ENCODE results near the gene PPP1R9B.

Gene PPP1R9B

DNA sequence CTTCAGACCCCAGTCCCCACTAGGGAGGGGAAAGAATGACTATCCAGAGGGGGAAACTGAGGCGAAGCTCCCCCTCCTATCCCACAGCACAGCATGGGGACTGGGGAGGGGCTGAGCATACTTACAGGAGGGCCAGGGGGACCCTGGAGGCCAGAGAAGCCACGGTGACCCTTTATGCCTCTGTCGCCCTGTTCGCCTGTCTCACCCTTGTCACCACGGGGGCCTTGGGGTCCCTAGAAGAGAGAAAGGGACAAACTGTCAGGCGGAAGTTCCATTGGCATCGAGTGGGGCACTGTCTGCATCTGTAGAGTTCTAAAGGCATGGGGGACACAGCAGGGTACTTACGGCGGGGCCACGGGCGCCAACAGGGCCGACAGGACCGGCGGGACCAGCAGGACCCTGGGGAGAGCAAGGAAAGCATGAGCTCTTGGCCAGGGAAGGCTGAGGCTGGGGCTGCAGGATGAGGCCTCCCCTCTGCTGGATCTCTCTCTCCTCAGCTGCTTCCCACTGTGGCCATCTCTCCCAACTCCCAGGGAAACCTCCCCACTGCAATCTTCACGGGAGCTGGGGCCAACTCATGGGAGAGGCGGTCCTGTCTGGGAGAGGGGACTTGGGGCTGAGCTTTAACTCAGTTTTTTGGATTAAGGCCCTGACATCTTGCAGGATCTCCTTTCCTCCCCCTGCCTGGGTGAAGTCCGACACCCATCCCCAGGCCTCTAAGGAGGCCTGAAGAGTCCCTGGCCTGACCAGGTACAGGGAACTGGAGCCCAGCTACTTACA, 37.5 kb upstream of the PPP1R9B start:
- no peak for DNase-seq (ENCODE audit: low spot score)

DNA sequence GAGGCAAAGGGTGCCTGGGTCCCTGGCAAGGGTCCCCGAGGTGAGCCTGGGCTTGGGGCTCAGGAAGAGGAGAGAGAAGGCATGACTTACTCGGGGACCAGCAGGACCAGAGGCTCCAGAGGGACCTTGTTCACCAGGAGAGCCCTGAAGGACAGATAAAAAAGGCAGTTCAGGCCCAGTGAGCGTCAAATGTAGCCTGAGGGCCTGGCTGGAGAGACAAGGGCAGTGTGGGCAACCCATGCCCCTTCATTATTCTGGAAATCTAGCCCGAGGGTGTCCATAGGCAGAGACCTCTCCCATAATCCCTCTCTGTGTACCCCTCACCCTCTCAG, 36.9 kb upstream of the PPP1R9B start:
- DNase-seq (ENCODE audit: low spot score) = no peak

DNA sequence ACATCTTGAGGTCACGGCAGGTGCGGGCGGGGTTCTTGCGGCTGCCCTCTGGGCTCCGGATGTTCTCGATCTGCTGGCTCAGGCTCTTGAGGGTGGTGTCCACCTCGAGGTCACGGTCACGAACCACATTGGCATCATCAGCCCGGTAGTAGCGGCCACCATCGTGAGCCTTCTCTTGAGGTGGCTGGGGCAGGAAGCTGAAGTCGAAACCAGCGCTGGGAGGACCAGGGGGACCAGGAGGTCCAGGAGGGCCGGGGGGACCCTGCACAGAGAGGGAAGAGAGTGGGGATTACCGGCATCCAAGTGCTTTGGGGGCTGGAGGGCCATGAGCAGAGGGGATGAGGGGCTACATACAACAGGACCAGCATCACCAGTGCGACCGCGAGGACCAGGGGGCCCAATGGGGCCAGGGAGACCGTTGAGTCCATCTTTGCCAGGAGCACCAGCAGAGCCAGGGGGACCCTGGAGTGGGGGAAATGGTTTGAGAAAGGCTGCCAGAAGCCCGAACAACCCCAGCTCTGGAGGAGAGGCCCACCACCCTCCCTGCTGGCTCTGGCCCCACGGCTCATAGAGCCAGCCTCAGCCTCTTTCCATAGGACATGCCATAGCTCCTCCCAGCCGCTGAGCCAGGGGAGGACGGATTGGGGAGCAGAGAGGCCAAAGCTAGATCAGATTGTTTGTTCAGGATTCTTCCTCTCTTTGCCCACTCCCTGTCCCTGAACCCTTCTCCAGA, 36.4 kb upstream of the PPP1R9B start:
- no peak for DNase-seq (ENCODE audit: low spot score)

DNA sequence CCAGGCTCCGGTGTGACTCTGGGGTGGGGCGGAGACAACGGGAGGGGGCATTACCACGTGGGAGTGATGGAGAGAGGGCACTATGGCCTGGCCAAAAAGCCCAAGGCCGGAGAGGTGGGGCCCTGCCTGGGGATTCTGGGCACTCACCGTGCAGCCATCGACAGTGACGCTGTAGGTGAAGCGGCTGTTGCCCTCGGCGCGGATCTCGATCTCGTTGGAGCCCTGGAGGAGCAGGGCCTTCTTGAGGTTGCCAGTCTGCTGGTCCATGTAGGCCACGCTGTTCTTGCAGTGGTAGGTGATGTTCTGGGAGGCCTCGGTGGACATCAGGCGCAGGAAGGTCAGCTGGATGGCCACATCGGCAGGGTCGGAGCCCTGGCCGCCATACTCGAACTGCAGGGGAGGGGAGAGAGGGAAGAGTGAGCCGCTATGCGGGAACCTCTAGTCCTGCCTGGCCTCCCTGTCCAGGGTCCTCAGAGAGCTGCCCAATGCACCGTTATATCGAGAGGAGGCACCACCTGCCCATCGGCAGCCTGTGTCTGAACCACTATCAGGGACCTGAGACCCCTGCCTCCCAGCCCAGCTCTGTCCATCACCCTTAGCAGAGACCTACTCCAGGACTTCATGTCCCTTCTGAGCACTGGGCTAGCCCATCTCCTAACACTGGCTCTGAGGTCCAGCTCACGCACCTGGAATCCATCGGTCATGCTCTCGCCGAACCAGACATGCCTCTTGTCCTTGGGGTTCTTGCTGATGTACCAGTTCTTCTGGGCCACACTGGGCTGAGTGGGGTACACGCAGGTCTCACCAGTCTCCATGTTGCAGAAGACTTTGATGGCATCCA, 35.4 kb upstream of the PPP1R9B start:
- DNase-seq (ENCODE audit: low spot score) = no peak

DNA sequence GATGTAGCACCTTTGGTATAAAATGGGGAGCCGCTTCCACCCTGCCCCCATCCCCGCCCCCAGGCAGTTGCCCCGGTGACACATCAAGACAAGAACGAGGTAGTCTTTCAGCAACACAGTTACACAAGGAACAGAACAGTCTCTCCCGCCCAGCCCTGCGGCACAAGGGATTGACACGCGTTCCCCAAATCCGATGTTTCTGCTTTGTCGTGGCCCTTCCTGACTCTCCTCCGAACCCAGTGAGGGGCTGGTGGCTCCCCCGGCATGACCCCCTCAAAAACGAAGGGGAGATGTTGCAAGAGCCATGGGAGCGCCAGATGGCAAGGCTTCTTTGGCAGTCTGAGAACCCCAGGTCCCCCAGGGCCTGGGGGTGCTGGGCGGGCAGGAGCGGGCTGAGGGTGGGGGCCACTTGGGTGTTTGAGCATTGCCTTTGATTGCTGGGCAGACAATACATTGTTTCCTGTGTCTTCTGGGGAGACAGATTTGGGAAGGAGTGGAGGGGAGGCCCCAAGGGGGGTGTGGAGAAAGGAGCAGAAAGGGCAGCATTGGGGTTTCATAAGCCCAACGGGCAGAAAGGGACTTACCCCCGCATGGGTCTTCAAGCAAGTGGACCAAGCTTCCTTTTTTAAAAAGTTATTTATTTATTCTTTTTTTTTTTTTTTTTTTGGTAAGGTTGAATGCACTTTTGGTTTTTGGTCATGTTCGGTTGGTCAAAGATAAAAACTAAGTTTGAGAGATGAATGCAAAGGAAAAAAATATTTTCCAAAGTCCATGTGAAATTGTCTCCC, 34.3 kb upstream of the PPP1R9B start:
- no peak for DNase-seq (ENCODE audit: low spot score)

DNA sequence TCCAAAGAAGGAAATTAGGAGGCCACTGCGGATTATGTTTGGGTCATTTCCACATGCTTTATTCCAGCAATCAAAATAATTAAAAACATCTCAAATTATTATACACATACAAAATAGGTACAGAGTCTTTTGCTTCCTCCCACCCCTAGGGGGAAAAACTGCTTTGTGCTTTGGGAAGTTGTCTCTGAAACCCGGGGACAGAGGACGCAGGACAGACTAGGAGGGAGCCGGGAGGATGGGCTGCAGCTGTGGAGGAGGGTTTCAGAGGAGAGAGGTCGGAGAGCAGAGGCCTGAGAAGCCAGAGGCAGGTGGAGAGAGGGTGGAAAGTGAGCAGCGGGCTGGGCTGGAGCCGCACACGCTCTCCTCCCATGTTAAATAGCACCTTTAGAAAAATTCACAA, 33.6 kb upstream of the PPP1R9B start:
- no peak for DNase-seq (ENCODE audit: low spot score)

DNA sequence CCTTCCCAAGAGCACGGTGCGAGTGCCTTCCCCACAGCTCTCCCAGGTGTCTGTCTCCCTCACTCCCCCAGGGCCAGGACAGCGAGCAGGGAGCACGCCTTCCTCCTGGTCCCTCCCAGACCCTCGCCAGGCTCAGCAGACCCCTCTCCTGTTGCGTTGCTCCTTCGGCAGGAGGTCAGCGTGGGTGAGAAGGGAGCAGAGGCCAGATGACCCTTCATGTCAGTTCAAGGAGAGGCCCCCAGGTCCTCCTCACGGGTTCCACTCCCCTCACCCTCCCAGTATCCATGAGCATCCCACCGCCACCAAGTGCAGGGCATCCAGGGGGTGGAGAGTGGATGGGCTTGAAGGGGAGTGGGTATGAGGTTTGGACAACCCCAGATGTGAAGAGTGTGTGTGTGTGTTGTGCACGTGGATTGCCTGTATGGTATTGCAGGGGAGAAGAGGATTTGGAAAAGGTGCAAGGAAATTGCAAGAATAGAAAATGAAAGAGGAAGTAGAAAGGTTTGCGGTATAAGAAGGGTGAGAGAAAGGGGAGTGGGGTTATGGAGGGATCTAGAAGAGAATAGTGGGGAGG, 33.0 kb upstream of the PPP1R9B start:
- DNase-seq (ENCODE audit: low spot score) = no peak

DNA sequence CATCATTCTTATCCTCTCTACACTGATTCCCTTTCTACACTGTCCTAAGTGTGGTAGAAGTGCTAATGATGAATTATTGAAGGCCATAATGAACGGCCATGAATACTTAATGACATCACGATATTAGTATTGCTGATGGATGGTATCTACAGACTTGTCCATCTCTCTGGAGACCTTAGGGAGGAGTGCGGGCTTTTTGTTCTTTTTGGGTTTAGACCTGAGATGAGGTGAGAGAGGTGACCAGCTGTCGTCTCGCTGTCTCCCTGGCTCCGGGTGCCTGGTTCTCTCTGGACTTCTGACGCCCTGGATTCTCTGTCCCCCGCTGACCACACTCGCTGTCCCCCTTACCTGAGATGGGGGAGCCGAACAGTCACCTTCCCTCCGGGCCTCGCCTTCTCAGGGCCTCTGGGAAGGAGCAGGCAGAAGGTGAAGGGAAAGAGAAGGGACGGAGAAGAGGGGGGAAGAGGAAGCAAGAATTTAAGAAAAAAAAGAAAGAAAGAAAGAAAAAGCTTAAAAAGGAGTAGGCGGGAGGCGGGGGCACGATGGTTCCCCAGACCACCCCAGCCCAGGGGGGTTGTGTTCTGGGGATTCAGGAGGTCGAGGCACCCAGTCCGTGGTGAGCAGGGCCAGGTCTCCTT, 32.4 kb upstream of the PPP1R9B start:
- DNase-seq (ENCODE audit: low spot score) = no peak

DNA sequence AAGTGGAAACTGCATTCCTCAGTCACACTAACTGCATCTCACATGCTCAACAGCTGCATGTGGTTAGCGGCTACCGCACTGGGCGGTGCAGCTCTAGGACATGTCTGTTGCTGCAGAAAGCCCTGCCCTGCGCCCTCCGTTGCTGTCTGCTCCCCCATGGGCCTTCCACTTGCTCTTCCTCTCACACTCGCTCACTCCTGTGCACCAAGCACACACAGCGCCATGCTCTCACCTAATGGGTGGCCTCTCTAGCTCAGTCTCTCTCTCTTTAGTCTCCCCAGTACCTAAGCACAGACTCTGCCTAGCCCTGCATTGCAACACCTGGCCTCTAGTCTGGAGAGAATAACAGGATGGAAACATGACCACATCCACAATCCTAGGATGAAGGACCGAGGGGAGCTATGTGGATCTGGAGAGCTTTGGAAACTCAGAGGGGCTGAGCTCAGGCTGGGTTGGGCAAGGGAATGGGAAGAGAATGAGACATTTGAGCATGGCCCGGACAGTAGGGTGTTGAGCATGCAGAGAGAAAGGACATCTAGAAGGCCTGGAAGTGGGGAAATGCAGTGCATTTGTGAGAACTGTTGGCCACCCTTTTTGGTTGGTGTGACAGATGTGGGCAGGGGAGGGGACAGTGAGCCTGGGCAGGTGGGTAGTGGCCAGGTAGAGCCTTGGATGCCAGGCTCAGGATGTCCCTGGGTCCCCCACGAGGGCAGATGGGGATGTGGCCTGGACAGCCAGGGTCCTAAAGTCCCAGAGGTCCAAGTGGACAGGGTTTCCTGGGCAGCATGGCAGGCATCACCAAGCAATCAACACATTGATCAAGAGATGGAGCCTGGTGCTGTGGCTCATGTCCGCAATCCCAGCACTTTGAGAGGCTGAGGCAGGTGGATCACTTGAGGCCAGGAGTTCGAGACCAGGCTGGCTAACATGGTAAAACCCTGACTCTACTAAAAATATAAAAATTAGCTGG, 31.4 kb upstream of the PPP1R9B start:
- DNase-seq (ENCODE audit: low spot score) = no peak

DNA sequence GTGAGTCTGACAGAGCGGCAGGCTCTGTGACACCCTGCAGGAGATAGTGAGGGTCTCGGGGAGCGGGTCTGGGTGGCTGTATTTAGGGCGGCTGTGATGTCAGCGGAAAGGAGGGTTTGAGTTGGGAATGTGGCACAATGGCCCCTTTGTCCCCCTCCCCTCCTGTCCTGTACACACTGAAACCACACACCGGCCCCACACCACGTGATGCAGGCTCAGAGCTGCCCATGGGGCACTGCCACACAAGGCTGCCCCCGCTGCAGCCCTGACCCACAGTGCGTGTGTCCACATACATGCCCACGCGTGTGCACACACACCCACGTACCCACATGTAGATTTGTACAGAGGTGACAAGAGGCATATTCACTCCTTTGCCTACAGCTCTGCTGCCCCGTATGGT, 30.7 kb upstream of the PPP1R9B start:
- DNase-seq (ENCODE audit: low spot score) = no peak

DNA sequence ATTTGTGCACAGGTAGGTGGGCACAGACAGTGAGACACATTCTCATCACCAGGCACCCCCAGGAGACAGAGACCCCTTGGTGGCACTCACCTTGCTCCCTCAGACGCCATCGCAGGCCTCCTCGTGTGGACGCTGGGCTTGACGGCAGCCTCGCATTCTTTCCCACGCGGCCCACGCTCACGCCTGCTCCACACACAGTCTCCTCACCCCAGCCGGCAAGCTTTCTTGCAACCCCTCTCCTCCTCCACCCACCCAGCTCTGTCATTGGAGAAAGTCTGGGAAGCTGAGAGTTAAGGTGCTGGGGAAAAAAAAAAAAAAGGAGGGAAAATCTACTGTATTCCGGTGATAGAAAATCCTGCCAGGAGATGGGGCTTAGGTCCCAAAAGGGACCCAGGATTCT, 30.1 kb upstream of the PPP1R9B start:
- no peak for DNase-seq (ENCODE audit: low spot score)

DNA sequence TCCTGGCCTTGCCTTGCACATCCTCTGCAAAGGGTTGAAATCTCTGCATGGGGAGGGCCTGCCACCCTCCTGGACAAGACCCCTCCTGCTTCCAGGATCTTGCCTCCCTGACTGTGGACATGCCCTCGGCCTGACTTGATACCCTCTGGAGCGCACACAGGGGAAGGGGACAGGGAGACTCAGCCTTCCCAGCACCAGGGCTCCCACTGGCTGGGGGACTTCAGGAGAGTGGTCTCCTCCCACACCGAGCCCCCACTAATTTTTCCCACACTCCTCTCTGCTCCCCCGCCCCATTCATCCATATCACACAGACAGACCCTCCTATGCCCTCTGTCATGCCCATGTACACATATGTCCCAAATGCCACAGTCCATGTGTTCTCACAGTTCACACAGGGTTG, 29.6 kb upstream of the PPP1R9B start:
- no peak for DNase-seq (ENCODE audit: low spot score)

DNA sequence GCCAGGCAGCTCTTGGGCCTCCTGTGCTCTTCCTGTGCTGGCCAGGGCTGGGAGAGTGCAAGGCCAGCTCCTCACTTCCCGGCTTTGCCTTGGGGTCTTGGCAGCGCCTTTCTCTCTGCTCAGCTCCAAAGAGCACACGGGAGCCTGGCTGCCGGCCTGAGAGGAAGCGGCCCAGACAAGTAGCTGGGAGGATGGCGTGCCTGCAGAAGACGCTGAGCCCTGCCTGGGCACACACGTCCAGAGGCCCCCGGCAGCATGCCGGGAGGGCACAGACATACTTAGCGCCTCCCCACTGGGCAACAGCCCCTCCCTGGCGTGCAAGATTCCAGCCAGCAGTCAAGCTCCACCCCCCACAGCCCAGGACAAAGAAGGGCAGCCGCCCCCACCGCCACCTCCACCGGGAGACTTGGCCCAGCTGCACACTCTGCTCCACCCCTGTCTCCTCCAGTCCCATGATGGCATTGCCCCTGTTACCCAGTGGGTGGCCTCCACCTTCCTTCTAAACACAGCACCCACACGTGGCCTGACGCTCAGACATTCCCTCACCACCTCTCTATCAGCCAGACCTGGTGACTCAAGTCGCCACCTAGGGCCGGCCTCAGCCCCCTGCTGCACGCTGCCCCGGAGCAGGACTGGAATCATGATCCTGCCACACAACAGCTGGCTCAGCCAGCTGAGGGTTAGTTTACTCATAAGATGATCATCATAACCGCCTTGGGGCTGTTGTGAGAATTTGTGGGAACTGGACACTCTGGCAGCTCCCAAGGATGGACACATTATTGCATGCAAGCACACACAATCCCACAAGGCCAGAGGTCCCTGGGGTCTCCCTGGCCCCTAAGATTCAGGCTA, 27.7 kb upstream of the PPP1R9B start:
- peak; percentile 67 for DNase-seq (ENCODE audit: low spot score)

DNA sequence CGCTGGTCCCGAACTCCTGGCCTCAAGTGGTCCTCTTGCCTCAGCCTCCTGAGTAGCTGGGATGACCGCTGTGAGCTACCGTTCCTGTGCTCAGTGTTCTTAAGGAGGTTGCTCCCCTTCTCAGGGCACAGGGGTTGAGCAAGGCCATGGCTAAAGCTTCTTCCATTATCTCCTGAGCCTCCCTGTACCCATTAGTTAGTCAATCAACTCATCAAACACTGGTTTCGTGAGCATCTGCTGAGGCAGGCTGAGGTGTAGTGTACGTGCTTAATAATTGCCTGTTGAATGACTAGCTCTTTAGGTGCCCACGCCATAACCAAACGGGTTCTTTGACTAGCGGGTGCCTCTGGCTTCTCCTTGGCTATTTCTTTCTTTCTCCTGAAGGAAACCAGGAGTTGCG, 27.0 kb upstream of the PPP1R9B start:
- DNase-seq (ENCODE audit: low spot score) = no peak

DNA sequence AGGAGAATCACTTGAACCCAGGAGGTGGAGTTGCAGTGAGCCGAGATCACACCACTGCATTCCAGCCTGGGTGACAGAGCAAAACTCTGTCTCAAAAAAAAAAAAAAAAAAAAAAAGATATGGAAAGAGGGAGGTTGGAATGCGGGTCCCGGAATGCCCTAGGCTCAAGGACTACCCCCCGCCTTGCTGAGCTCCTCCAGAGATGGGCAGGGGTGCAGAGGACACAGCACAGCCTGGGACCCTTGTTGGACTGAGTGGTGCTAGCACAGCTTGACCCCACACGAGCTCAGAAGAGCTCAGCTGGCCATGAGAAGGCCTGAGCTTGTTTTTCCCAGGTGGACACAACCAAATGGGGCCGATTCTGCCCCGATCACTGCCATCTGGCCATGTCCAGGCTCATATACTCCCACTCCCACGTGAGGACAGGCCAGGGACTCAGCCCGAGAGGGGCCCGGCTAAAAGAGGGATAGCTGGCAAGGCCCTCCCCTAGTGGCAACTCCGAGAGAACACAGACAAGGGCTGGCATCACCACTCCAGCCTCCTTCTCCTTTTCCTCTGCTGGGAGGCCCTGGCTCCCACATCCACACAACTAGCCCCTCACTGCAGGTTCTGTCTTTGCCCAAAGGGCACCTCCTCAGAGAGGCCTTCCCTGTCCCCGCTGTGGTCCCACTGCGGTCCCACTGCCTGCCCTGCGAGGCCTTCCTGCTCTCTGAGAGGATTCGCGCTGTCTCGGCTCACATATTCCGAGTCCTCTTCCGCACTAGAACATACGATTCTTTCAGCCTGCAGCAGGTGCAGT, 26.3 kb upstream of the PPP1R9B start:
- DNase-seq (ENCODE audit: low spot score) = no peak

DNA sequence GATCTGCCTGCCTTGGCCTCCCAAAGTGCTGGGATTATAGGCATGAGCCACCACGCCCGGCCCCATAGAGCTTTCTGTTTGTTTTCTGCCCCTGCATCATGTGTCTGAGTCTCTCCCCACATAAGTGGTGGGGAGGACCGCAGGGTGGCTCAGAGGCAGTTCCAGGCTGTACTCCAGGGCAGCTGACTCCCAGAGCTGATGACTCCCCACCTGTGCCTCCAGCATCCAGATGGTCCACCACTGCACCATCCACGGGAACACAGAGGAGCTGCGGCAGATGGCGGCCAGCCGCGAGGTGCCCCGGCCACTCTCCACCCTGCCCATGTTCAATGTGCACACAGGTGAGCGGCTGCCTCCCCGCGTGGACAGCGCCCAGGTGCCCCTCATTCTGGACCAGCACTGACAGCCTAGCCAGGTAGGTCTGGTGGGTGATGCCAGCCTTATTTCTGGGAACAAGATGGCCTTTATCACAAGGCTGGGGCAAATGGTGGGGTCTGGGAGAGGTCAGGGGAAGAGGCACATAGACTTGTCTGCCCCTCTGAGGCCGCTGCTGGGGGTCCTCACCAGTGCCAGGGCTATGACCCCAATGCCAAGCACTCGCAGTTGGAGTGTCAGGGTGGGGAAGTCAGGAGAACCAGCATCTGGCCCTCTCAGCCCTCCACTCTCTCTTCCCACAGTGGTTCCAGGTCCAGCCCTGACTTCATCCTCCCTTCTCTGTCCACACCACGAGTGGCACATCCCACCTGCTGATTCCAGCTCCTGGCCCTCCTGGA, 24.7 kb upstream of the PPP1R9B start:
- no peak for DNase-seq (ENCODE audit: low spot score)

DNA sequence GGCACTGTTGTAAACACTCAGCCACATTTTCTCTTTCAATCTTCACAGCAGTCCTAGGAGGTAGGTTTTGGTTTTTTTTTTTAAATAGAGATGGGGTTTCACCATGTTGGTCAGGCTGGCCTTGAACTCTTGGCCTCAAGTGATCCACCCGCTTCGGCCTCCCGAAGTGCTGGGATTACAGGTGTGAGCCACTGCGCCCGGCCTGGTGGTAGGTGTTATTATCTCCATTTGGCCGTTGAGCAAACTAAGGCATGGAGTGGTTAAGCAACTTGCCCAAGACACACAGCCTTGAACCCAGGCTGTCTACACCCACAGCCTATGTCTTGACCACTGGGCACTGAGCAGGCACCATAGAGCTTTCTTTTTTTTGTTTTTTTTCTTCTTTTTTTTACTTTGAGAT, 24.0 kb upstream of the PPP1R9B start:
- DNase-seq (ENCODE audit: low spot score) = no peak
